ENCODE measurements around the gene BCL11B.

The BCL11B gene

GRCh38 chr14:99272632-99272898, 568 bp upstream of the BCL11B start:
- ATAC-seq, result no peak

GRCh38 chr14:99271221-99271941, 616 bp downstream of the BCL11B start:
- ATAC-seq, result no peak
- TF ChIP-seq ZNF8 (CRISPR knock-in tag; IDR thresholded peaks at IDR 0.05) (no peak), OSR1 (CRISPR knock-in tag; IDR thresholded peaks at IDR 0.05) (no peak), RARB (CRISPR knock-in tag; IDR thresholded peaks at IDR 0.05) (no peak), ZFP3 (CRISPR knock-in tag; IDR thresholded peaks at IDR 0.05) (no peak), POU6F1 (CRISPR knock-in tag; IDR thresholded peaks at IDR 0.05; ENCODE audit: borderline replicate concordance, low read depth) (no peak), TSHZ2 (CRISPR knock-in tag; IDR thresholded peaks at IDR 0.05) (no peak), BACH2 (CRISPR knock-in tag; IDR thresholded peaks at IDR 0.05; ENCODE audit: borderline replicate concordance) (no peak), PATZ1 (CRISPR knock-in tag; IDR thresholded peaks at IDR 0.05; ENCODE audit: borderline replicate concordance) (no peak), CSDC2 (CRISPR knock-in tag; IDR thresholded peaks at IDR 0.05) (no peak), PPARA (CRISPR knock-in tag; IDR thresholded peaks at IDR 0.05; ENCODE audit: borderline replicate concordance) (no peak), GLIS3 (CRISPR knock-in tag; IDR thresholded peaks at IDR 0.05) (no peak), CREB5 (CRISPR knock-in tag; IDR thresholded peaks at IDR 0.05; ENCODE audit: low read depth) (no peak), ARNTL (CRISPR knock-in tag; IDR thresholded peaks at IDR 0.05; ENCODE audit: borderline replicate concordance, low read depth) (no peak)

More at GRCh38 chr14:99272632-99272898, 568 bp upstream of the BCL11B start:
- TF ChIP-seq CSRNP3 (CRISPR knock-in tag; IDR thresholded peaks at IDR 0.05) (no peak), TOX (CRISPR knock-in tag; IDR thresholded peaks at IDR 0.05; ENCODE audit: borderline replicate concordance) (no peak), TSHZ2 (CRISPR knock-in tag; IDR thresholded peaks at IDR 0.05) (no peak), ZNF565 (CRISPR knock-in tag; conservative IDR thresholded peaks at IDR 0.05; ENCODE audit: low read depth) (no peak), BACH2 (CRISPR knock-in tag; IDR thresholded peaks at IDR 0.05; ENCODE audit: borderline replicate concordance) (no peak), CSDC2 (CRISPR knock-in tag; IDR thresholded peaks at IDR 0.05) (no peak), POU6F1 (CRISPR knock-in tag; IDR thresholded peaks at IDR 0.05; ENCODE audit: borderline replicate concordance, low read depth) (no peak), ZFP3 (CRISPR knock-in tag; IDR thresholded peaks at IDR 0.05) (no peak), SNAI2 (CRISPR knock-in tag; IDR thresholded peaks at IDR 0.05) (no peak), ZC3H10 (CRISPR knock-in tag; IDR thresholded peaks at IDR 0.05) (no peak), ARNTL (CRISPR knock-in tag; IDR thresholded peaks at IDR 0.05; ENCODE audit: borderline replicate concordance, low read depth) (no peak), PPARA (CRISPR knock-in tag; IDR thresholded peaks at IDR 0.05; ENCODE audit: borderline replicate concordance) (no peak)
